ENCODE measurements around the gene PLCL2.

The PLCL2 gene

GRCh38 chr3:16884748-16885592 is at the start of gene PLCL2:
PLCL2 (plus strand) TSS chr3:16884955; CDS start chr3:16885040, 85 bp downstream.
- TF ChIP-seq, protein P1, sequence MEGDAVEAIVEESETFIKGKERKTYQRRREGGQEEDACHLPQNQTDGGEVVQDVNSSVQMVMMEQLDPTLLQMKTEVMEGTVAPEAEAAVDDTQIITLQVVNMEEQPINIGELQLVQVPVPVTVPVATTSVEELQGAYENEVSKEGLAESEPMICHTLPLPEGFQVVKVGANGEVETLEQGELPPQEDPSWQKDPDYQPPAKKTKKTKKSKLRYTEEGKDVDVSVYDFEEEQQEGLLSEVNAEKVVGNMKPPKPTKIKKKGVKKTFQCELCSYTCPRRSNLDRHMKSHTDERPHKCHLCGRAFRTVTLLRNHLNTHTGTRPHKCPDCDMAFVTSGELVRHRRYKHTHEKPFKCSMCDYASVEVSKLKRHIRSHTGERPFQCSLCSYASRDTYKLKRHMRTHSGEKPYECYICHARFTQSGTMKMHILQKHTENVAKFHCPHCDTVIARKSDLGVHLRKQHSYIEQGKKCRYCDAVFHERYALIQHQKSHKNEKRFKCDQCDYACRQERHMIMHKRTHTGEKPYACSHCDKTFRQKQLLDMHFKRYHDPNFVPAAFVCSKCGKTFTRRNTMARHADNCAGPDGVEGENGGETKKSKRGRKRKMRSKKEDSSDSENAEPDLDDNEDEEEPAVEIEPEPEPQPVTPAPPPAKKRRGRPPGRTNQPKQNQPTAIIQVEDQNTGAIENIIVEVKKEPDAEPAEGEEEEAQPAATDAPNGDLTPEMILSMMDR (IDR thresholded peaks at IDR 0.05), result no peak

DNA sequence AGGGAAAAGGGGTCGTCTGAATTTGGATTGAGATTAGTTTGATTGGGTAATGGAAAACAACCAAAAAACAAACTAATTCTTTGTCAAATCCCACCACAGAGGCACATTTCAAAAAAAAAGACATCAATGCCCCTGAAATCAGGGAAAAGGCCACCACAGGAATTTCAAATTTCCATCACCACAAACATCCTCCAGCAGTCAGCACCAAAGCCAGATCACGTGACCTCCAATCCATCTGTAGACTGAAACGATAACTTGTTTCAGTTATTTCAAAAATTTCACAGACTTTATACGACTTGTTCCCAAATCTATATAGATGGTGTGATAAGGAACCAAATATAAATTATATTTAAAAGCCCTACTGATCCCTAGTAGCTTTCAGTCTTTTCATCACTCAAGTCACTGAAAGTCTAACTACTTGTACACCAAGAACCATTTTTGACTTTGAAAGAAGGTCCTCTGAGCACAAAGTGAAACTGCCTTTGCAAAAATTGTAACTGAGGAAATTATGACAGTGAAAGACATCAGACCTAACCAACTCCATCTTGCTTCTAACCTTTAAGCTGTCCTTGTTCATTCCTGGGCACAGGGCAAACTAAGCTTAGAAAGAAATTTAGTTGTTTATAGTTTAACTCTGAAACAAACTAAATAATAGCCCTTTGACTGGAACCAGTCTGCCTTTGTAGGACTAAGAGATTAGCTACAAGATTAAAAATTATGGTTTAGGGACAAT is 48.1 kb upstream of the PLCL2 start:
- TF ChIP-seq, protein P1 (IDR thresholded peaks at IDR 0.05), result no peak

GRCh38 chr3:16837602-16838001 is 47.2 kb upstream of the PLCL2 start:
- TF ChIP-seq, protein P1 (IDR thresholded peaks at IDR 0.05), result no peak

DNA sequence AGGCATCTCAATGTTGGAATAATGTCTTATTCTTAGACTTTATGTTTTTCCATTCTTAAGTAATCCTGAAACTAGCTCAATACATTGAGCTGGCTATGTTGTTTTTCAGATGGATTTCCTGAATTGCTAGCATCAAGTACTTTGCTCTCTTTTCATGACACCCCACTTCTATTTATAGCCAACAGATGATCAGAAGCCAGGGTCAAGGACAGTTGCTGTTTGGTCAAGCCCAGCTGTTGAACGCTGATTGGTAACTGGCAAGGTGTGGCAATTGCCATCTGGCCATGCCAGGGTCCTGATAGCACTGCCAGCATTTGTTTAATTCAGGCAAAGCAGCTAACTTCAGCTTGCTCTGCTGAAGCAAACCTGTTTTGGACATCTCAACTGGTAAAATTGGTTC is 46.2 kb upstream of the PLCL2 start:
- TF ChIP-seq, protein P1 (IDR thresholded peaks at IDR 0.05), result no peak

DNA sequence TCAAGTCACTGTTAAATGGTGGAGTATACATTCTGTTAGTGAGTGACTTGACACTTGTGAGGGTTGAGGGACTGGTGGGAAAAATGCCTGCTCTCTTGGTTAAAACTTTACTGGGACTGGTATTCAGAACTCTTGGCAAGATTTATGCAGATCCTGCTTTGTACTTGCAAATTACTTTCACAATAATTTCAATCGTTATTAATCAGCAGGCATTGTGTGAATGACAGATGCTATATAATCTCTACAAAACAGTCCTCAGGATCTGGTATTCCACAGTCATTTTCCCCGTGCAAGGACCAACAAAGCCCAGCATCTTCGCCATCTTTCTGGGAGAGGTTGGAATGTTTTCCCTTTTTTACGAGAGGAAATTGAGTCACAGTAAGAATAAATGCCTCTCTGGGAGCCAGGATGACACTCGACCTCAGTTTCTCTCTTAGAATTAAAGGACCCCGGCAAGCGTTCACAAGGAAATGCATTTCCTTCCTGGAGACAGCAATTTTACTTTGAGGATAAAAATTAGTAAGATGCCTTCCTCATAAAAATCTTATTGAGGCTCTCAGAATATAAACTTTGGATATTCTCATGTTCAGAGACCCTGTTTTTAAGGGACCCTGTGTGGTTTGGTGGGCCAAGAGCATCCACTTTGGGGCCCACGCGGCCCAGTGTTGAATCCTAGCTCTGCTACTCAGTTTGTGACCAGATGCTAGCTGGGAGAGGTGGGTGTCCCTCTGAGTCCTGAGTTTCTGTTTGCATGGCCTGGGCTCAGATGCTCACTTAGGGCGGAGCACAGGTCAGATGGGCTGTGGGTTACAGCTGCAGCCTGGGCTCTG is 45.3 kb upstream of the PLCL2 start:
- TF ChIP-seq, protein P1 (IDR thresholded peaks at IDR 0.05), result no peak

DNA sequence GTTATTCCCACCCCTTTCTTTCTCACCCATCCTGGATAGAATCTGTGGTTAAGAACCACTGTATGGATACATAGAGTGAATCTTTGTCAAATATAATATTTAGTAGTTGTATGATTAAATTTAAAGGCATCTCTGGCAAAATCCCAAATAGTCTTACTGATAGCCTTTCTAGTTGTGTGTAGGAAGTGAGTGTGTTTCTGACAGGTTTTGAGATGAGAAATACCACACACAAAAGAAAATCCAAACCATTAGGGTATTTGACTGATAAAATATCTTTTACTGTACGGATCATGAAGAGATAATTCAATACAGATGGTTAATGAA is 44.7 kb upstream of the PLCL2 start:
- TF ChIP-seq, protein P1 (IDR thresholded peaks at IDR 0.05), result no peak

GRCh38 chr3:16841041-16841753 is 43.6 kb upstream of the PLCL2 start:
- TF ChIP-seq, protein P1 (IDR thresholded peaks at IDR 0.05), result no peak
